K562 (cell line): ENCODE measurements around the gene SERPINB11. TPM values are rescaled to one million over a fixed set of nuclear protein-coding genes. Genes with fewer than 3 reads are reported as not detected.

Experiments used
- ATAC-seq: fragments of 200-7000 bp; cut with Tn5 transposase; 3 replicates; pipeline ENCODE4 v1.9.1; 2020; ENCODE audit warnings: moderate library complexity
- BruUV-seq: library from RNA; stranded (reverse); fragments of 400-500 nt; replicated peaks from 2 replicates; lab custom pipeline; 2021; lab: Mats Ljungman, UMichigan
- CTCF ChIA-PET: fragments of 300-600 bp; formaldehyde crosslinking; extraction: SDS; loops from one replicate; lab custom pipeline; 2021; ENCODE audit warnings: low intra/inter-chr PET ratio; lab: Yijun Ruan, JAX
- POLR2A ChIA-PET: fragments of 300-600, 350-650 bp; sonication (Branson Sonifier 250); formaldehyde crosslinking; extraction: SDS; loops from one replicate; lab custom pipeline; 2021; ENCODE audit warnings: antibody characterized with exemption, inconsistent platforms; lab: Yijun Ruan, JAX
- DNase-seq, 4 experiments: peaks; one replicate each; pipeline versions ENCODE4 v3.0.0 to v3.0.0-alpha.2; 2011 to 2018; ENCODE audit warnings: low spot score in 3 of 4, mixed read lengths in 3 of 4; ENCODE audit errors: extremely low read depth in 1 of 4
- FAIRE-seq: peaks from 2 replicates; lab custom pipeline; 2011; peaks lifted over from hg19 to GRCh38; lab: Jason Lieb, UNC
- H2AFZ ChIP-seq: 2 replicates; pipeline ENCODE4 v1.6.0; 2011; ENCODE audit warnings: low read depth, low read length, control low read depth, inconsistent platforms
- H3K27ac ChIP-seq: fragments of 200-600 bp; 3 replicates; pipeline ENCODE4 v1.8.0; 2011; ENCODE audit warnings: low read depth, mild to moderate bottlenecking, control low read depth, inconsistent platforms, low read length, moderate library complexity, mixed read lengths; ENCODE audit errors: extremely low read depth
- H3K27me3 ChIP-seq, 2 experiments: fragments of 300-600 bp in 1 of 2; 2 replicates in 1 of 2; 3 replicates in 1 of 2; pipeline versions ENCODE4 v1.6.0 to v1.8.0; 2011; ENCODE audit warnings: inconsistent platforms in 2 of 2, low read length in 2 of 2, mild to moderate bottlenecking in 1 of 2, mixed read lengths in 1 of 2, moderate library complexity in 1 of 2; ENCODE audit not compliant: control insufficient read depth in 2 of 2, insufficient read depth in 2 of 2
- H3K36me3 ChIP-seq: fragments of 300-600 bp; 3 replicates; pipeline ENCODE4 v1.8.0; 2011; ENCODE audit warnings: mild to moderate bottlenecking, low read length, inconsistent platforms; ENCODE audit not compliant: control insufficient read depth, insufficient read depth
- H3K4me1 ChIP-seq, 2 experiments: fragments of 200-600 bp in 1 of 2; replicated peaks in 1 of 2; 2 replicates in 1 of 2; 3 replicates in 1 of 2; pipeline versions ENCODE4 v1.5.1 to v1.8.0; 2011; ENCODE audit warnings: inconsistent platforms in 2 of 2, low read length in 2 of 2, mild to moderate bottlenecking in 1 of 2, mixed read lengths in 1 of 2, moderate library complexity in 1 of 2; ENCODE audit not compliant: control insufficient read depth in 2 of 2, insufficient read depth in 2 of 2
- H3K4me2 ChIP-seq: 2 replicates; pipeline ENCODE4 v1.6.1; 2011; ENCODE audit warnings: low read length, control low read depth, inconsistent platforms, mixed read lengths; ENCODE audit not compliant: insufficient read depth
- H3K4me3 ChIP-seq: fragments of 200-600 bp; sonication (generic), shearing (Covaris generic); 2 replicates; pipeline ENCODE4 v1.5.1; 2016; ENCODE audit warnings: control low read depth, inconsistent platforms
- H3K79me2 ChIP-seq: fragments of 200-600 bp; 3 replicates; pipeline ENCODE4 v1.8.0; 2011; ENCODE audit warnings: low read length, inconsistent platforms; ENCODE audit not compliant: control insufficient read depth, insufficient read depth
- H3K9ac ChIP-seq, 2 experiments: 2 replicates each; pipeline versions ENCODE4 v1.6.0 to v1.6.1; 2011; ENCODE audit warnings: low read depth in 2 of 2, low read length in 2 of 2, control low read depth in 1 of 2, inconsistent platforms in 1 of 2, mild to moderate bottlenecking in 1 of 2, mixed read lengths in 1 of 2; ENCODE audit not compliant: insufficient read depth in 1 of 2
- H3K9me1 ChIP-seq: one replicate; pipeline ENCODE4 v1.6.0; 2011; ENCODE audit warnings: inconsistent platforms, mild to moderate bottlenecking, low read length, moderate library complexity; ENCODE audit not compliant: control insufficient read depth, insufficient read depth
- H3K9me3 ChIP-seq: replicated peaks from 2 replicates; pipeline ENCODE4 v1.5.1; 2011; ENCODE audit warnings: low read depth, low read length, inconsistent platforms; ENCODE audit not compliant: control insufficient read depth, insufficient read depth
- H4K20me1 ChIP-seq: replicated peaks from 2 replicates; pipeline ENCODE4 v1.6.1; 2011; ENCODE audit warnings: low read length, inconsistent platforms, mixed read lengths; ENCODE audit not compliant: control insufficient read depth, insufficient read depth
- HDGF ChIP-seq: fragments of 450-650 bp; IDR thresholded peaks from 2 replicates; pipeline ENCODE4 v1.6.1; 2016
- HNRNPUL1 ChIP-seq: fragments of 200-400 bp; formaldehyde crosslinking; IDR thresholded peaks from 2 replicates; pipeline ENCODE4 v1.6.1; 2017; ENCODE audit warnings: low read length
- HSF4 ChIP-seq: fragments of 250-450 bp; sonication (Bioruptor Pico); IDR thresholded peaks from 2 replicates; pipeline ENCODE4 v2.1.2; 2022; ENCODE audit warnings: mild to moderate bottlenecking, moderate library complexity, borderline replicate concordance
- NFYB ChIP-seq: IDR thresholded peaks from 2 replicates; pipeline ENCODE4 v1.6.1; 2011; ENCODE audit warnings: mild to moderate bottlenecking, moderate library complexity; ENCODE audit not compliant: insufficient read length; ENCODE audit errors: extremely low read depth
- NR2F6 ChIP-seq: fragments of 450-650 bp; formaldehyde crosslinking; IDR thresholded peaks from 2 replicates; pipeline ENCODE4 v1.4.0; 2020; ENCODE audit warnings: mild to moderate bottlenecking
- TRIM25 ChIP-seq: fragments of 450-650 bp; IDR thresholded peaks from 2 replicates; pipeline ENCODE4 v1.7.0; 2016; ENCODE audit warnings: borderline replicate concordance
- ZBTB9 ChIP-seq: fragments of 450-650 bp; formaldehyde crosslinking; IDR thresholded peaks from 2 replicates; pipeline ENCODE4 v1.4.0; 2020; ENCODE audit warnings: mild to moderate bottlenecking, moderate library complexity
- ZNF224 ChIP-seq: sonication (generic); formaldehyde crosslinking; IDR thresholded peaks from 2 replicates; pipeline ENCODE4 v1.8.0; 2022; ENCODE audit warnings: mild to moderate bottlenecking, missing genetic modification reagents
- ZNF347 ChIP-seq: fragments of 450-650 bp; formaldehyde crosslinking; IDR thresholded peaks from 2 replicates; pipeline ENCODE4 v1.4.0; 2020; ENCODE audit warnings: low read depth, mild to moderate bottlenecking, moderate library complexity
- ZNF764 ChIP-seq: fragments of 250-450 bp; sonication (Bioruptor Pico); IDR thresholded peaks from 2 replicates; pipeline ENCODE4 v1.4.0; 2020; ENCODE audit warnings: low read depth, mild to moderate bottlenecking, moderate library complexity
- ZNF785 ChIP-seq: fragments of 250-450 bp; sonication (Bioruptor Pico); IDR thresholded peaks from 2 replicates; pipeline ENCODE4 v1.4.0; 2020; ENCODE audit warnings: mild to moderate bottlenecking
- WGBS: fragments of 100-300 bp; shearing (Covaris generic); methylation state at CpG from one replicate; pipeline ENCODE4 v1.1.6; 2016; ENCODE audit warnings: low coverage, mixed read lengths; ENCODE audit not compliant: insufficient coverage; ENCODE audit errors: missing lambda C conversion rate; 5-methylcytosine and 5-hydroxymethylcytosine counted together
- in situ Hi-C: fragments of 300-500 bp; cut with MboI; formaldehyde crosslinking; loops from 4 replicates; pipeline ENCODE4 v1.15.0; 2018; ENCODE audit warnings: inconsistent platforms, mixed read lengths
- intact Hi-C: fragments of 100-400 bp; cut with micrococcal nuclease; formaldehyde crosslinking; loops from 2 replicates; pipeline ENCODE4 v1.14.2; 2022
- polyA plus RNA-seq, 8 experiments: library from polyadenylated mRNA; depleted of rRNA in 4 of 8; stranded (reverse) in 5 of 8; unstranded in 3 of 8; fragments of >200 nt; fragmentation: Nextera tagmentation in 2 of 8; fragmentation: Illumina TruSeq in 1 of 8; extraction: Ambion mirVana in 2 of 8; extraction: Trizol in 1 of 8; gene quantifications; 2 replicates each; pipeline versions ENCODE4 v1.2.1 to v1.2.3, GENCODE V29; 2011 to 2014; ENCODE audit warnings: inconsistent platforms in 1 of 8, missing spikeins in 1 of 8
- total RNA-seq, 7 experiments: library from RNA; depleted of rRNA in 6 of 7; stranded (reverse); fragments of >200 nt in 6 of 7; fragmentation: Illumina TruSeq in 2 of 7; extraction: Trizol in 2 of 7; gene quantifications; 2 replicates each; pipeline versions ENCODE4 v1.2.1 to v1.2.3, GENCODE V29; 2011 to 2021; ENCODE audit warnings: low replicate concordance in 1 of 7

The SERPINB11 gene
- total and polyA plus RNA-seq, 9 of the 15 experiments (the other 6 are each of a cell fraction or from before 2014, with no cell fraction given): not detected

GRCh38 chr18:63708650-63709049 is 5.9 kb downstream of the SERPINB11 start:
- no peak for DNase-seq
- no TSS peak for BruUV-seq
- FAIRE-seq: no peak
- Histone ChIP-seq H4K20me1 (no peaks in the 10 kb centered on the region), H3K27me3 (no peaks in the 10 kb centered on the region), H3K4me1 (no peaks in the 10 kb centered on the region), H3K9ac (no peak overlapping the region), H3K27ac (no peak overlapping the region), H3K4me3 (no peak overlapping the region), H3K9me1 (no peaks in the 10 kb centered on the region), H3K9me3 (no peaks in the 10 kb centered on the region; the same call in 1 of the 2 replicates), H3K4me2 (no peak overlapping the region), H3K79me2 (no peaks in the 10 kb centered on the region), H2AFZ (no peak overlapping the region), H3K36me3 (no peaks in the 10 kb centered on the region)
- intact Hi-C loops (no loop called here), in situ Hi-C loops (no loop called here)
- ATAC-seq: no peak
- POLR2A ChIA-PET: no interaction called here
- CTCF ChIA-PET: no interaction called here
- TF ChIP-seq ZBTB9 (CRISPR knock-in tag): no peak
- no peak for TF ChIP-seq TRIM25
- no peak for TF ChIP-seq NR2F6 (CRISPR knock-in tag)
- no peak for TF ChIP-seq ZNF785 (CRISPR knock-in tag)
- TF ChIP-seq ZNF224: no peak
- no peak for TF ChIP-seq HDGF
- no peak for TF ChIP-seq HSF4
- TF ChIP-seq NFYB: no peak
- no peak for TF ChIP-seq HNRNPUL1
- no peak for TF ChIP-seq ZNF347 (CRISPR knock-in tag)
- no peak for TF ChIP-seq ZNF764 (CRISPR knock-in tag)
- 0% methylated on average over 3 of the region's 3 CpGs for WGBS
